Central memory CD4-positive, alpha-beta T cell (primary cell): ENCODE data around the gene UBE2D2.
"Not testable (repeated sequence)": the region's sequence is repeated elsewhere in the genome, so short reads cannot be mapped to it uniquely, and the experiment has no call there.

ENCODE experiments used
- DNase-seq: peaks from one replicate; pipeline ENCODE4 v3.0.0; 2022

The UBE2D2 gene

DNA sequence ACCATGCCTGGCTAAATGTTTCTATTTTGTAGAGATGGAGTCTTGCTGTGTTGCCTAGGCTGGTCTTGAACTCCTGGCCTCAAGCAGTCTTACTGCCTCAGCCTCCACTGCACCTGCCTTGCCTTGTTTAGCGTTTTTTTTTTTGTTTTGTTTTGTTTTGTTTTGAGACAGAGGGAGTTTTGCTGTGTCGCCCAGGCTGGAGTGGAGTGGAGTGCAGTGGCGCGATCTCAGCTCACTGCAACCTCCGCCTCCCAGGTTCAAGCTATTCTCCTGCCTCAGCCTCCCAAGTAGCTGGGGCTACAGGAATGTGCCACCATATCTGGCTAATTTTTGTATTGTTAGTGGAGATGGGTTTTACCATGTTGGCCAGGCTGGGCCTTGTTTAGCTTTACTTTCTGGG, 27.0 kb downstream of the UBE2D2 start:
- not testable (repeated sequence) for DNase-seq

- no peak for DNase-seq
These were observed 27.8 kb downstream of the UBE2D2 start for GRCh38 chr5:139588962-139589361.

DNA sequence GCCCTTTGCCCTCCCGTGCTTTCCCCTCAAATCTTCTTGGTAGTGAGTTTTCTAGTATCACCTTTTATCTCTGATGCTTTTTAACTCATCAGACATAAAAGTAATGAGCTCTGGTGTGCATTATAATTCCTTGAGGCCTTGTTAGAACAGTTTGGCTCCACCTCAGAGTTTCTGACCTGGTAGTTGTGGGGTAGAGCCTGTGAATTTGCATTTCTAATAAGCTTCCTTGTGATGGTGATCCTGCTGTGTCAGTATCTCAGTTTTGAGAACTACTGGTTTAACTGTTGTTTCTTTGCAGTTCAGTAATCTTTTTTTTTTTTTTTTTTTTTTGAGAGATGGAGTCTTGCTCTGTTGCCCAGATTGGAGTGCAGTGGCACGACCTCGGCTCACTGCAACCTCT, 31.1 kb downstream of the UBE2D2 start:
- no peak for DNase-seq

GRCh38 chr5:139593076-139593475, 31.9 kb downstream of the UBE2D2 start:
- DNase-seq: not testable (repeated sequence)

DNA sequence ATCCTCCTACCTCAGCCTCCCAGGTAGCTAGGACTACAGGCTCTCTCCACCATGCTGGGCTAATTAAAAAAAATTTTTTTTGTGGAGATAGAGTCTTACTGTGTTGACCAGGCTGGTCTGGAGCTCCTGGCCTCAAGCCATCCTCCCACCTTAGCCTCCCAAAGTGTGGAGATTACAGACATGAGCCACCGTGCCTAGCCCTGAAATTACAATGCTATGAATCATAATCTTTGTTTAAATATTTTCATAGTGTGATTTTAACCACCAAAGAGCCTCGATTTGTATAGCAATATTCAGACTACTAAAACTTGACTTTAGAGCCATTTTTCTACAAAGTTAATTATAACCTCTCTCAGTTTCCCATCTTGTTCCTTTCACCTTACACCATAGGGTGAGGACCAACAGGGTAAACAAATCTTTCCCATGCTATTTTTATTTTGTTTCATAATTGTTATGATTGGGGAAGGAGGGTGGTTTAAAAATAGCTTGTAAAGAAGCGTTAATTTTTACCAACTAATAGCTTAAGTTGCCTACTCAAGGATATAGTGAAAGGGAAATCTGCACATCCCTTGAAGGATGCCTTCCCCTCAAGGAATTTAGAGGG, 32.7 kb downstream of the UBE2D2 start:
- DNase-seq: no peak

DNA sequence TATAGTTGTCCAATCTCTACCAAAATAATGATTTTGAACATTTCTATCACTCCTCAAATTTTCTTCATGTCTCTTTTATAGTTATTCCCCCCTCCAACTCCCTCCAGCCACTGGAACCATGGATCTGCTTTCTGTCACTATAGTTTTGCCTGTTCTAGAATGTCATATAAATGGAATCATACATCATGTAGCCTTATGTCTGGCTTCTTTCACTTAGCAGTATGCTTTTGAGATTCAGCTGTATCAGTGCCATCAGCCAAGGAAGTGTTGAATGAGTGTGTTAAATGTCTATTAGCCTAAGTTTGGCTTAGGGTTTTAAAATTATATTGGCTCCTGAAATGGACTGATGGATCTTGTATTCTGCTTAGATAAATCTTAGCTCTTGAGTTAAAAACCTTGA, 36.0 kb downstream of the UBE2D2 start:
- no peak for DNase-seq

- DNase-seq: not testable (repeated sequence)
These were observed 37.4 kb downstream of the UBE2D2 start for GRCh38 chr5:139598601-139598965.

GRCh38 chr5:139600336-139600949, 39.3 kb downstream of the UBE2D2 start:
- no peak for DNase-seq

DNA sequence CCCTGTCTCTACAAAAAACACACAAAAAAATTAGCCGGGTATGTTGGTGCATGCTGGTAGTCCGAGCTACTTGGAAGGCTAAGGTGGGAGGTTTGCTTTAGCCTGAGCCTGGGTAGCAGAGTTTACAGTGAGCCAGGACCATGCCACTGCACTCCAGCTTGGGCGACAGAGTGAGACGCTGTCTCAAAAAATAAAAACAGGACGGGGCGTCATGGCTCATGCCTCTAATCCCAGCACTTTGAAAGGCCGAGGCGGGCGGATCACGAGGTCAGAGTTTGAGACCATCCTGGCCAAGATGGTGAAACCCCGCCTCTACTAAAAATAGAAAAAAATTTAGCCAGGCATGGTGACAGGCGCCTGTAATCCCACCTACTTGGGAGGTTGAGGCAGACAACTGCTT, 40.3 kb downstream of the UBE2D2 start:
- DNase-seq: no peak

- DNase-seq: not testable (repeated sequence)
These were observed 40.8 kb downstream of the UBE2D2 start for GRCh38 chr5:139601948-139602347.

- DNase-seq: no peak
These were observed 44.7 kb downstream of the UBE2D2 start for GRCh38 chr5:139605887-139606286.

DNA sequence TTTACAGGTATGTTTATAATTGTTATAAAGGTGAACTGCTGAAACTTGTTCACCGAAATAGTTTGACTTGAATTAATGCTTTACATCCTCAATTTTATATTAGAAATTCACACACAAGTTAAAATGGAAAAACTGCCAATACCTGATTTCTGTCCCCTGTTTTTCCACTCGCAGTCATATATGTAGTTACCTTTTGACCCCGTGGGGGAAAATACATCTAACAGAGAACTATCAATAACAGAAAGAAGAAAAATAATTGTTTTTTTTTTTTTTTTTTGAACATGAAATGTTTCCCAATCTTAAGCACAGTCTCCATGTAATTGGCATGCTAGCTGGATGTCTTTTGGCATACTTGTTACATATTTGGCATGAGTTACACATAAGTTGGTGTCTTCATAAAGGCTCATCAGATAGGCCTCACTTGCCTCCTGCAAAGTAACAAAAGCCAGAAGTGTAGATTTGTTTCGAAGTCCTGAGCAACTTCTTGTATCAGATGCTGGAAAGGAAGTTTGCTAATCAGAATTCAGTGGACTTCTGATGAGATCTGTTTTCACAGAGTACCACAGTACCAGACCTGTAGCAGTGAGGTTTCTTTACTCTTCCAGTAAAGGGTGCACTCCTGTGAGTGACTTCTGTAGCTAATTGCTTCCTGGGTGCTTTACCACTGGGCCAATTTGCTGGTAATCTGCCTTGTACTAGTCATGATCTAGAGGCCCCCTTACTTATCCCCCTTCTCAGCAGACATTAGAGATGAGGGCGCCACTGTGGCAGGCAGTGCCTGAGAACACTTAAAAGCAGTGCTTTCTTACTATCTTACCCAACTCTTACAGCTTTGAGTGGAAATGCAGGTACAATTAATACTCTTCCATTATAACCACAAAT, 50.8 kb downstream of the UBE2D2 start:
- DNase-seq: no peak

GRCh38 chr5:139619861-139620260, 58.7 kb downstream of the UBE2D2 start:
- DNase-seq: no peak

DNA sequence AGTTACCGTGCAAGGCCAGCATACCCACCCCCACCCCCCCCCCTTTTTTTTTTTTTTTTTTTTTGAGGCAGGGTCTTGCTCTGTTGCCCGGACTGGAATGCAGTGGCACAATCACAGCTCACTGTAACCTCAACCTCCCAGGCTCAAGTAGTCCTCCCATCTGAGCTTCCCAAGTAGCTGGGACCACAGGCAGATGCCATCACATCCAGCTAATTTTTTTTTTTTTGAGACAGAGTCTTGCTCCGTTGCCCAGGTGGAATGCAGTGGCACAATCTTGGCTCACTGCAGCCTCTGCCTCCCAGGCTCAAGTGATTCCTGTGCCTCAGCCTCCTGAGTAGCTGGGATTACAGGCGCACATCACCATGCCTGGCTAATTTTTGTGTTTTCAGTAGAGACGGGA, 64.3 kb downstream of the UBE2D2 start:
- DNase-seq: not testable (repeated sequence)

DNA sequence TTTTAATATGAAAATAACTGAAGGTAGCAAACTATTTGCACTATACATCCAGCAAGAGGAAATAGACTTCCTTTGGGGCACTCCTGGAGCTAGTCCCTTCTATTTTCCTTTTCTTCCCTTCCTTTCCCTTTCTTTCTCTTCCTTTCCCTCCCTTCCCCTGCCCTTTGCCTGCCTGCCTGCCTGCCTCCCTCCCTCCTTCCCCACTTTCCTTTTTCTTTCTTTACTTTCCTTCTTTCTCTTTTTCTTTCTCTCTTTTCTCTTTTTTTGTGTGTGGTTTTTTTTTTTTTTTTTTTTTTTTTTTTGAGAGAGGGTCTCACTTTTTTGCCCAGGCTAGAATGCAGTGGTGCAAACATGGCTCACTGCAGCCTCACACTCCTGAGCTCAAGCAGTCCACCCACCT, 69.7 kb downstream of the UBE2D2 start:
- no peak for DNase-seq

DNA sequence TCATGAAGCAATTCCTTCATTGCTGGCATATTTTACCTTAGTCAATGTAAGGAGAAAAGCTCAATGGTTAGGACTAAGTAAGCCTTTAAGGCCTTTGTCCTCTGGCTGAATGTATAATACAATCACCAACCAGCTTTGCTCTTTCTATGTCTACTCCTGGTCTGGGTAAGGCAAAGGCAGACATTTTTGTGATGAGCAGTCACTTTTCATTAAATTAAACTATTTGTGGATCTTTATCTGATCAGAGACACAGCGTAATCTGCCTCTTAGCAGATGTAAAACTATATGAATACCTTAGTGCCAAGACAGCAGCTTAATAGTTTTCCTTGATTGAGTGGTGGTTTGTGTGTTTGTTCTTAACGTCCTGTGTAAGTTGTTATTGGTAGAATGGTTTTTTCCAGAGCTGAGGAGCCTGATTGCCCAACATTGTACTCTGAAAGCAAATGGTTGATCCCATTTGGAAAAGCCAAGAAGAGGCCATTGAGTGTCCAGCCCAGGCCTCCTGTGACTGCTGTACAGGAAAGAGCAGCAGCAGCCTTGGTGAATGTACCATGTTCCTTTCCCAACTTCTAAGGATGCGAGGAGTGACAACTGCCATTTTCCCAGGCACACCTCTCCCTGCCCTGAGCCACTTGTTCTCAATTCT, 70.5 kb downstream of the UBE2D2 start:
- DNase-seq: no peak

DNA sequence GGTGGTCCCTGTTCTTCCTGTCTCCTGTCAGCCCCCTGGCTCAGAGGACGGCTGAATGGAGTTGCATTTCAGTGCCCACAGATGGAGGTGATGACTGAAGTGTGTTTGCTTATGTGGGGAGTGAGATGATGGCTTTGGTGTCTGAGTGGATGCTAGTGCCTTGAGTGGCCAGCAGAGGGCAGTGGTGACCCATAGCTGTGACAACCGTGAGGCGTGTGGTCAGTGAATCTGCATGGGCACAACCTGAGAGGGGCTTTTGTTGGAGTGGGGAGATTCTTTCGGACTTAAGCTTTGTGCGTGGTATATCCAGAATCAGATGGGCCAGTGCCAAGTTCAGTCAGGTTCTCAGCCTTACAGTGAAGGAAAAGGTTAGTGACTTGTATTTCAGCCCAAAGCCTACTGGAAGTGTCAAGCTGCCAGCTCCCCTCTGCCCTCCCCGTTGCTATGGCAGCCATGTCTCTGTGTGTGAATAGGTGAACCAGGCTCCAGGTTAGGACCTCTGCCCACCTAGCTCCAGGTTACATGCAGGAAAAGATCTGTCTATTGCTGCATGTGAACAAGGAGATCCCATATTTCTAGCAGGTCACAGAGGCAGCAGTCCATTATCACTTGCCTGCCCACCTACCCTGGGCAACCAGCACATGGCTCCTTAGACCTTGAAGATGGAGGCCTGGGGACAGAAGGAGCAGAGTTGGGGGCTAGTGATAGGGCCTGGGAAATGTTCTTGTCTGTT, 72.3 kb downstream of the UBE2D2 start:
- peak; percentile 51 for DNase-seq

- DNase-seq: no peak
These were observed 72.8 kb downstream of the UBE2D2 start for GRCh38 chr5:139634028-139634325.

DNA sequence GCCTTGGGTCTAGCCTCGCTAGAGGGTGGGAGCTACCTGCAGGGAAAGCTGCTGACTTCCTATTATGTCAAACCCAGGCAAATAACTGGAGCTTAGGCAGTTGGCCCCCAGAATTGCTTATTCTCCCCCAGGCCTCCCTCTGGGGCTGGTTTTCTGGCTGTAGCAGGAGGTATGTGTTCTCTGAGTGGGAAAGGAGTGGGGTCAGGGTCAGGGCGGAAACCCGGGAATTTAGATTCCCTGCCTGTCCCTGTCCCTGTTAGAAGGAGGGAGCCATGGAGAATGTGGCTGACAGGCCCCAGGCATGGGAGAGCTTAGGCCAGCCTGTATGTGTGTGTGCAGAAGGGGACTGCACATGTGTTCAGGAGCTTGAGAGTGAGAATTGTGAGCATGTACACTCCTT, 73.4 kb downstream of the UBE2D2 start:
- no peak for DNase-seq

DNA sequence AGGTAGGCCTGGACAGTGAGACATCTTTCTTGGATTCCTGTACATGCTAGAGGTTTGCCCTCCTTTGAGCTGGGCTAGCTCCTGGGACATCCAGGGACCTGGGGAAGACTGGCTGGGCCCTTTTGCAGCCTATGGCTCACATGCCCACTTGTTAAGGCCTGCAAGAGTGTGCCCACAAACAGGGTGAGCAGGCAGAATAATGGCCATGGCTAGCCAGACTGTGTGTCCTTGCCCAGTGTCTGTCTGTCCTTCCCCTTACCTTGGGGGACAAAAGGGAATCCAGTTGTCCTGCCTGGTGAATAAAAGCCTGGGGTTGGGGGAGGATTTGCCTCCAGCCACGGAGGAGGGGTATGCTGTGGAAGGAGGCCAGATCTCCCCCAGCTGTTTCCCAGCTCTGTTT, 74.1 kb downstream of the UBE2D2 start:
- DNase-seq: no peak

- DNase-seq: no peak
These were observed 74.6 kb downstream of the UBE2D2 start for GRCh38 chr5:139635606-139636206.

- peak; percentile 67 for DNase-seq
These were observed 75.2 kb downstream of the UBE2D2 start for GRCh38 chr5:139636207-139636792.
